ENCODE measurements around the gene SLC2A1.
A peak's percentile ranks its signal among the peaks of the same experiment; 100 is the strongest.

The SLC2A1 gene

GRCh38 chr1:42947117-42947516, 11.6 kb downstream of the SLC2A1 start:
- no peak overlapping the region for H3K4me3 ChIP-seq (ENCODE audit: severe bottlenecking)
- ATAC-seq (ENCODE audit: low read depth) (no peak), DNase-seq (ENCODE audit: low spot score) (no peak)
- H3K36me3 ChIP-seq (ENCODE audit: low read depth) = peaks cover 79% of the 10 kb centered on the region
- peaks cover 92% of the 10 kb centered on the region for H3K4me1 ChIP-seq (ENCODE audit: insufficient read depth, poor library complexity, severe bottlenecking)
- H3K27ac ChIP-seq (ENCODE audit: poor library complexity, severe bottlenecking) = peak overlapping the region; percentile 99
- TF ChIP-seq, protein P1, sequence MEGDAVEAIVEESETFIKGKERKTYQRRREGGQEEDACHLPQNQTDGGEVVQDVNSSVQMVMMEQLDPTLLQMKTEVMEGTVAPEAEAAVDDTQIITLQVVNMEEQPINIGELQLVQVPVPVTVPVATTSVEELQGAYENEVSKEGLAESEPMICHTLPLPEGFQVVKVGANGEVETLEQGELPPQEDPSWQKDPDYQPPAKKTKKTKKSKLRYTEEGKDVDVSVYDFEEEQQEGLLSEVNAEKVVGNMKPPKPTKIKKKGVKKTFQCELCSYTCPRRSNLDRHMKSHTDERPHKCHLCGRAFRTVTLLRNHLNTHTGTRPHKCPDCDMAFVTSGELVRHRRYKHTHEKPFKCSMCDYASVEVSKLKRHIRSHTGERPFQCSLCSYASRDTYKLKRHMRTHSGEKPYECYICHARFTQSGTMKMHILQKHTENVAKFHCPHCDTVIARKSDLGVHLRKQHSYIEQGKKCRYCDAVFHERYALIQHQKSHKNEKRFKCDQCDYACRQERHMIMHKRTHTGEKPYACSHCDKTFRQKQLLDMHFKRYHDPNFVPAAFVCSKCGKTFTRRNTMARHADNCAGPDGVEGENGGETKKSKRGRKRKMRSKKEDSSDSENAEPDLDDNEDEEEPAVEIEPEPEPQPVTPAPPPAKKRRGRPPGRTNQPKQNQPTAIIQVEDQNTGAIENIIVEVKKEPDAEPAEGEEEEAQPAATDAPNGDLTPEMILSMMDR (IDR thresholded peaks at IDR 0.05; ENCODE audit: poor library complexity, severe bottlenecking) = no peak
- H3K27me3 ChIP-seq (ENCODE audit: insufficient read depth, poor library complexity, severe bottlenecking) = no peaks in the 10 kb centered on the region
- no peaks in the 10 kb centered on the region for H3K9me3 ChIP-seq (ENCODE audit: severe bottlenecking)

DNA sequence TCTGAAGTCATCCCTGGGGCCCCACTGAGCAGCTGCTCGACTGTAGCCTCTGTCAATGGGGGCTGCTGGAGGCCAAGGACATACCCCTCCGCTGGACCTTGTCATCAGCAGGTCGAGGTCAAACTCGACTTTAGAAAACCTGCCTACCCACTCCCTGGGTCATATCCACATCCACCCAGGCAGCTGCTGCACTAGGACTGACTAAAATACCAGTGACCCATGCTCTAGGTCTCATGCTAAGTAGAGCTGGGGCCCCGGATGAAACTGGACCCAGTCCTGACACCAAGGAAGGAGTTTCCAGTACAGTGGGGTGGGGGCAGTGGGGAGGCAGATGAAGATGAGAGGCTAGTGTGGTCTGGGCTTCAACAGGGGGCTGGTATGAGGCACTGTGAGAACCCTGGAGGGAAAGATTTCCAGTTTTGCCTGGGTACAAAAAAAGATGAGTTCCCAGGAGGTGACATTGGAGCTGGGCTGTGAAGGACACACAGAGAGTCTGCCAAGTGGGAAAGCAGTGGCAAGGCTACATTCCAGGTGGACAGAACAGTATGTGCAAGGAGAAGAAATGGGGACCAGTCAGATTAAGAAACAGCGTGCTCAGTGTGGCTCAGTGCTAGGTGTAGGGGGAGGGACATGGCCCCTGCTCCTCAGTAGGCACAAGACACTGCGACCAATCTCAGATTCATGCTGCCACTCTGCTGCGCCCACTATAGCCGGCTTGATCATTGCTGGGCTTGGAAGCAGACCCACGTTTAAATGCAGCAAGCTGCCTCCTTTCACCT, 12.4 kb downstream of the SLC2A1 start:
- no peaks in the 10 kb centered on the region for H3K27me3 ChIP-seq (ENCODE audit: insufficient read depth, poor library complexity, severe bottlenecking)
- H3K4me1 ChIP-seq (ENCODE audit: insufficient read depth, poor library complexity, severe bottlenecking) = peaks cover 93% of the 10 kb centered on the region
- H3K36me3 ChIP-seq (ENCODE audit: low read depth) = peaks cover 79% of the 10 kb centered on the region
- no peak for DNase-seq (ENCODE audit: low spot score)
- no peak for ATAC-seq (ENCODE audit: low read depth)
- TF ChIP-seq, protein P1 (IDR thresholded peaks at IDR 0.05; ENCODE audit: poor library complexity, severe bottlenecking) = no peak
- H3K27ac ChIP-seq (ENCODE audit: poor library complexity, severe bottlenecking) = peak overlapping the region; percentile 99
- no peaks in the 10 kb centered on the region for H3K9me3 ChIP-seq (ENCODE audit: severe bottlenecking)
- no peak overlapping the region for H3K4me3 ChIP-seq (ENCODE audit: severe bottlenecking)

GRCh38 chr1:42945164-42945563, 13.5 kb downstream of the SLC2A1 start:
- peaks cover 79% of the 10 kb centered on the region for H3K36me3 ChIP-seq (ENCODE audit: low read depth)
- no peak for ATAC-seq (ENCODE audit: low read depth)
- H3K4me1 ChIP-seq (ENCODE audit: insufficient read depth, poor library complexity, severe bottlenecking) = peaks cover 93% of the 10 kb centered on the region
- TF ChIP-seq, protein P1 (IDR thresholded peaks at IDR 0.05; ENCODE audit: poor library complexity, severe bottlenecking) = no peak
- H3K27ac ChIP-seq (ENCODE audit: poor library complexity, severe bottlenecking) = peak overlapping the region; percentile 99
- DNase-seq (ENCODE audit: low spot score) = no peak
- no peak overlapping the region for H3K4me3 ChIP-seq (ENCODE audit: severe bottlenecking)
- H3K27me3 ChIP-seq (ENCODE audit: insufficient read depth, poor library complexity, severe bottlenecking) = no peaks in the 10 kb centered on the region
- no peaks in the 10 kb centered on the region for H3K9me3 ChIP-seq (ENCODE audit: severe bottlenecking)

GRCh38 chr1:42944246-42944928, 14.3 kb downstream of the SLC2A1 start:
- no peaks in the 10 kb centered on the region for H3K27me3 ChIP-seq (ENCODE audit: insufficient read depth, poor library complexity, severe bottlenecking)
- ATAC-seq (ENCODE audit: low read depth) (no peak), DNase-seq (ENCODE audit: low spot score) (no peak)
- no peaks in the 10 kb centered on the region for H3K9me3 ChIP-seq (ENCODE audit: severe bottlenecking)
- H3K27ac ChIP-seq (ENCODE audit: poor library complexity, severe bottlenecking) = peak overlapping the region; percentile 99
- TF ChIP-seq, protein P1 (IDR thresholded peaks at IDR 0.05; ENCODE audit: poor library complexity, severe bottlenecking) = no peak
- peaks cover 90% of the 10 kb centered on the region for H3K4me1 ChIP-seq (ENCODE audit: insufficient read depth, poor library complexity, severe bottlenecking)
- peaks cover 77% of the 10 kb centered on the region for H3K36me3 ChIP-seq (ENCODE audit: low read depth)
- no peak overlapping the region for H3K4me3 ChIP-seq (ENCODE audit: severe bottlenecking)

Data from RWPE2 (cell line).